Activated T-cell treated with anti-CD3 and anti-CD28 coated beads, Interleukin-2, amount 50 U/mL, for 48 hours (primary cell): ENCODE results near the gene IFRD2.
"Not testable (repeated sequence)": the region's sequence is repeated elsewhere in the genome, so short reads cannot be mapped to it uniquely, and the experiment has no call there.

Experiments
- DNase-seq, 2 experiments: peaks; one replicate each; pipeline ENCODE4 v3.0.0-alpha.2; 2020

IFRD2 gene

GRCh38 chr3:50300681-50301254 is 8.5 kb upstream of the IFRD2 start:
- DNase-seq: no peak

- no peak for DNase-seq
Measured at GRCh38 chr3:50299929-50300680, 7.9 kb upstream of the IFRD2 start.

GRCh38 chr3:50299638-50299928 is 7.4 kb upstream of the IFRD2 start:
- DNase-seq: no peak

GRCh38 chr3:50298836-50299637 is 6.8 kb upstream of the IFRD2 start, which contains the start of the genes HYAL3 and NAA80:
HYAL3 (minus strand) TSS chr3:50299405; CDS start chr3:50295602, 3,803 bp downstream.
NAA80 (minus strand) TSS chr3:50299405; CDS start chr3:50297463, 1,942 bp downstream.
- DNase-seq: peak; percentile 100

GRCh38 chr3:50297896-50298725 is 5.9 kb upstream of the IFRD2 start:
- DNase-seq: no peak

GRCh38 chr3:50297384-50297775 is 5.2 kb upstream of the IFRD2 start:
- DNase-seq: no peak

GRCh38 chr3:50296721-50297383 is 4.6 kb upstream of the IFRD2 start:
- no peak for DNase-seq

GRCh38 chr3:50295553-50296431 is 3.6 kb upstream of the IFRD2 start:
- no peak for DNase-seq

- DNase-seq: no peak
Measured at GRCh38 chr3:50294492-50295403, 2.5 kb upstream of the IFRD2 start.

- DNase-seq: no peak
Measured at GRCh38 chr3:50294089-50294488, 1.9 kb upstream of the IFRD2 start.

- no peak for DNase-seq
Measured at GRCh38 chr3:50293079-50293801, 1.0 kb upstream of the IFRD2 start.

- no peak for DNase-seq
Measured at GRCh38 chr3:50290161-50290641, 2.0 kb downstream of the IFRD2 start.

GRCh38 chr3:50289130-50289529 is 3.1 kb downstream of the IFRD2 start:
- DNase-seq: no peak

GRCh38 chr3:50288387-50289007 is 3.7 kb downstream of the IFRD2 start:
- DNase-seq: no peak

GRCh38 chr3:50287262-50287661 is 5.0 kb downstream of the IFRD2 start:
- no peak for DNase-seq

- DNase-seq: no peak
Measured at GRCh38 chr3:50286322-50287227, 5.7 kb downstream of the IFRD2 start.

- not testable (repeated sequence) for DNase-seq
Measured at GRCh38 chr3:50284121-50284520, 8.1 kb downstream of the IFRD2 start.
